Measurements from ENCODE around the gene WDR74. TPM values are rescaled to one million over a fixed set of nuclear protein-coding genes. Genes with fewer than 3 reads are reported as not detected.

Gene WDR74
- total RNA-seq (2014; rRNA removed) (217 and 222 TPM in 2 replicates), Bru-seq, nascent RNA (percentile 96 among the genes with signal in this experiment), BruChase-seq, experiment 1, labeled RNA remaining after a 6-hour chase (percentile 90 among the genes with signal in this experiment), BruChase-seq, experiment 2, labeled RNA remaining after a 2-hour chase (percentile 88 among the genes with signal in this experiment)
- long read RNA-seq, transcript WDR74-201 (11 exons, 1,289 nt) = major isoform, 97 of 131 reads
- long read RNA-seq, partial matches to known transcripts = 13 of 131 reads
- long read RNA-seq, other reads (novel, unspliced or antisense) = 18 of 131 reads

GRCh38 chr11:62839050-62839945 is at the start of gene WDR74:
Gene WDR74, minus strand, starts transcription at chr11:62839590. Its CDS starts 20 bp downstream, at chr11:62839570.
- H4K20me1 ChIP-seq (ENCODE audit: low read length) = no peaks in the 10 kb centered on the region
- H2AFZ ChIP-seq (ENCODE audit: low read length) = peak within 1 kb of the TSS; percentile 59
- no peaks in the 10 kb centered on the region for H3K27me3 ChIP-seq (ENCODE audit: low read length)
- H3K9me3 ChIP-seq (ENCODE audit: low read length) = no peaks in the 10 kb centered on the region
- peak; percentile 96 for DNase-seq
- H3K9ac ChIP-seq (ENCODE audit: low read length) = peak within 1 kb of the TSS; percentile 95
- peaks cover 22% of the 10 kb centered on the region for H3K36me3 ChIP-seq (ENCODE audit: low read depth, low read length)
- H3K4me3 ChIP-seq (ENCODE audit: low read length) = peak within 1 kb of the TSS; percentile 89
- TSS peak; percentile 63 for BruUV-seq (replicated peaks)
- intact Hi-C loops (cut with micrococcal nuclease) = no loop called here
- H3F3A ChIP-seq (ENCODE audit: low read length, unreplicated experiment) = peaks cover 6% of the 10 kb centered on the region
- H3K79me2 ChIP-seq (ENCODE audit: low read length) = peaks cover 47% of the 10 kb centered on the region
- TF ChIP-seq, protein P1, sequence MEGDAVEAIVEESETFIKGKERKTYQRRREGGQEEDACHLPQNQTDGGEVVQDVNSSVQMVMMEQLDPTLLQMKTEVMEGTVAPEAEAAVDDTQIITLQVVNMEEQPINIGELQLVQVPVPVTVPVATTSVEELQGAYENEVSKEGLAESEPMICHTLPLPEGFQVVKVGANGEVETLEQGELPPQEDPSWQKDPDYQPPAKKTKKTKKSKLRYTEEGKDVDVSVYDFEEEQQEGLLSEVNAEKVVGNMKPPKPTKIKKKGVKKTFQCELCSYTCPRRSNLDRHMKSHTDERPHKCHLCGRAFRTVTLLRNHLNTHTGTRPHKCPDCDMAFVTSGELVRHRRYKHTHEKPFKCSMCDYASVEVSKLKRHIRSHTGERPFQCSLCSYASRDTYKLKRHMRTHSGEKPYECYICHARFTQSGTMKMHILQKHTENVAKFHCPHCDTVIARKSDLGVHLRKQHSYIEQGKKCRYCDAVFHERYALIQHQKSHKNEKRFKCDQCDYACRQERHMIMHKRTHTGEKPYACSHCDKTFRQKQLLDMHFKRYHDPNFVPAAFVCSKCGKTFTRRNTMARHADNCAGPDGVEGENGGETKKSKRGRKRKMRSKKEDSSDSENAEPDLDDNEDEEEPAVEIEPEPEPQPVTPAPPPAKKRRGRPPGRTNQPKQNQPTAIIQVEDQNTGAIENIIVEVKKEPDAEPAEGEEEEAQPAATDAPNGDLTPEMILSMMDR (conservative IDR thresholded peaks at IDR 0.05; ENCODE audit: low read depth, low read length) = no peak
- TF ChIP-seq EZH2phosphoT487 (IDR thresholded peaks at IDR 0.05; ENCODE audit: borderline replicate concordance, low read length) = no peak
- no peak for TF ChIP-seq EZH2 (IDR thresholded peaks at IDR 0.05; ENCODE audit: low read length, unreplicated experiment)
- peak within 1 kb of the TSS; percentile 72 for H3K27ac ChIP-seq (ENCODE audit: low read length)
- ATAC-seq = peak; percentile 44
- ChIA-PET CTCF (interaction anchor here (0.6 kb wide), 1 partner anchor 162 kb away, joined by 3 read pairs; no protein-coding TSS in a partner anchor), POLR2A (ENCODE audit: unreplicated experiment) (interaction anchor here (0.6 to 2.2 kb wide), 4 partner anchors 40 to 150 kb away, joined by 3 to 22 read pairs (median 6); partner anchors contain the start of genes LRRN4CL and SLC3A2)
- H3K4me1 ChIP-seq (ENCODE audit: insufficient read depth, low read length) = peaks cover 6% of the 10 kb centered on the region
- peak within 1 kb of the TSS; percentile 92 for H3K4me2 ChIP-seq (ENCODE audit: low read length)
- H3K9me2 ChIP-seq (replicated peaks; ENCODE audit: low read length) = no peaks in the 10 kb centered on the region

GRCh38 chr11:62889126-62889483 is 49.7 kb upstream of the WDR74 start:
- TF ChIP-seq EZH2phosphoT487 (IDR thresholded peaks at IDR 0.05; ENCODE audit: borderline replicate concordance, low read length) (no peak), EZH2 (IDR thresholded peaks at IDR 0.05; ENCODE audit: low read length, unreplicated experiment) (no peak)
- TF ChIP-seq, protein P1 (conservative IDR thresholded peaks at IDR 0.05; ENCODE audit: low read depth, low read length) = no peak
- Histone ChIP-seq H3K4me3 (ENCODE audit: low read length) (no peak overlapping the region), H3K4me1 (ENCODE audit: insufficient read depth, low read length) (peaks cover 6% of the 10 kb centered on the region), H3K27ac (ENCODE audit: low read length) (no peak overlapping the region), H3K9me2 (replicated peaks; ENCODE audit: low read length) (no peaks in the 10 kb centered on the region), H3K9ac (ENCODE audit: low read length) (no peak overlapping the region), H2AFZ (ENCODE audit: low read length) (no peak overlapping the region), H3K4me2 (ENCODE audit: low read length) (no peak overlapping the region), H3K79me2 (ENCODE audit: low read length) (peaks cover 28% of the 10 kb centered on the region), H3K27me3 (ENCODE audit: low read length) (no peaks in the 10 kb centered on the region), H4K20me1 (ENCODE audit: low read length) (peaks cover 55% of the 10 kb centered on the region), H3K36me3 (ENCODE audit: low read depth, low read length) (peaks cover 51% of the 10 kb centered on the region), H3F3A (ENCODE audit: low read length, unreplicated experiment) (peaks cover 4% of the 10 kb centered on the region), H3K9me3 (ENCODE audit: low read length) (no peaks in the 10 kb centered on the region)
- ATAC-seq = no peak; the same call in 1 of the 2 replicates
- DNase-seq = no peak
- intact Hi-C loops (cut with micrococcal nuclease) = no loop called here
- no TSS peak for BruUV-seq (replicated peaks)
- CTCF ChIA-PET = no interaction called here
- POLR2A ChIA-PET (ENCODE audit: unreplicated experiment) = interaction anchor here (0.6 kb wide), 1 partner anchor 315 kb away, joined by 3 read pairs; no protein-coding TSS in a partner anchor

Data from PC-3 (cell line).